ENCODE measurements around the gene ERP27.

The ERP27 gene

GRCh38 chr12:14942196-14942931 lies 4.0 kb upstream of the ERP27 start:
- H3K9me3 ChIP-seq (ENCODE audit: low read length): no peaks in the 10 kb centered on the region
- H3K27me3 ChIP-seq (ENCODE audit: insufficient read depth, low read length): no peaks in the 10 kb centered on the region
- H3K36me3 ChIP-seq (ENCODE audit: insufficient read depth, low read length): no peaks in the 10 kb centered on the region
- H3K4me3 ChIP-seq (ENCODE audit: low read length): no peak overlapping the region
- H3K4me1 ChIP-seq (ENCODE audit: insufficient read depth, low read length): peaks cover 7% of the 10 kb centered on the region
- H2AFZ ChIP-seq (ENCODE audit: low read depth, low read length): no peak overlapping the region

- Histone ChIP-seq H3K36me3 (ENCODE audit: insufficient read depth, low read length) (no peaks in the 10 kb centered on the region), H2AFZ (ENCODE audit: low read depth, low read length) (no peak overlapping the region), H3K9me3 (ENCODE audit: low read length) (no peaks in the 10 kb centered on the region), H3K4me1 (ENCODE audit: insufficient read depth, low read length) (peaks cover 6% of the 10 kb centered on the region), H3K27me3 (ENCODE audit: insufficient read depth, low read length) (no peaks in the 10 kb centered on the region), H3K4me3 (ENCODE audit: low read length) (no peak overlapping the region)
These were observed 3.0 kb upstream of the ERP27 start for GRCh38 chr12:14941369-14941768.

- Histone ChIP-seq H3K36me3 (ENCODE audit: insufficient read depth, low read length) (no peaks in the 10 kb centered on the region), H3K9me3 (ENCODE audit: low read length) (no peaks in the 10 kb centered on the region), H2AFZ (ENCODE audit: low read depth, low read length) (no peak overlapping the region), H3K27me3 (ENCODE audit: insufficient read depth, low read length) (no peaks in the 10 kb centered on the region), H3K4me3 (ENCODE audit: low read length) (no peak overlapping the region), H3K4me1 (ENCODE audit: insufficient read depth, low read length) (no peaks in the 10 kb centered on the region)
These were observed 648 bp downstream of the ERP27 start for GRCh38 chr12:14937689-14938088.

GRCh38 chr12:14937014-14937413 lies 1.3 kb downstream of the ERP27 start:
- no peaks in the 10 kb centered on the region for H3K36me3 ChIP-seq (ENCODE audit: insufficient read depth, low read length)
- H2AFZ ChIP-seq (ENCODE audit: low read depth, low read length): no peak overlapping the region
- H3K27me3 ChIP-seq (ENCODE audit: insufficient read depth, low read length): no peaks in the 10 kb centered on the region
- H3K9me3 ChIP-seq (ENCODE audit: low read length): no peaks in the 10 kb centered on the region
- no peaks in the 10 kb centered on the region for H3K4me1 ChIP-seq (ENCODE audit: insufficient read depth, low read length)
- no peak overlapping the region for H3K4me3 ChIP-seq (ENCODE audit: low read length)

GRCh38 chr12:14936224-14936861 lies 2.0 kb downstream of the ERP27 start:
- no peaks in the 10 kb centered on the region for H3K4me1 ChIP-seq (ENCODE audit: insufficient read depth, low read length)
- H3K27me3 ChIP-seq (ENCODE audit: insufficient read depth, low read length): no peaks in the 10 kb centered on the region
- H3K9me3 ChIP-seq (ENCODE audit: low read length): no peaks in the 10 kb centered on the region
- no peaks in the 10 kb centered on the region for H3K36me3 ChIP-seq (ENCODE audit: insufficient read depth, low read length)
- no peak overlapping the region for H3K4me3 ChIP-seq (ENCODE audit: low read length)
- no peak overlapping the region for H2AFZ ChIP-seq (ENCODE audit: low read depth, low read length)

GRCh38 chr12:14935031-14935430 lies 3.3 kb downstream of the ERP27 start:
- no peak overlapping the region for H2AFZ ChIP-seq (ENCODE audit: low read depth, low read length)
- no peaks in the 10 kb centered on the region for H3K36me3 ChIP-seq (ENCODE audit: insufficient read depth, low read length)
- no peaks in the 10 kb centered on the region for H3K4me1 ChIP-seq (ENCODE audit: insufficient read depth, low read length)
- H3K4me3 ChIP-seq (ENCODE audit: low read length): no peak overlapping the region
- no peaks in the 10 kb centered on the region for H3K9me3 ChIP-seq (ENCODE audit: low read length)
- no peaks in the 10 kb centered on the region for H3K27me3 ChIP-seq (ENCODE audit: insufficient read depth, low read length)

- Histone ChIP-seq H3K4me3 (ENCODE audit: low read length) (no peak overlapping the region), H3K4me1 (ENCODE audit: insufficient read depth, low read length) (no peaks in the 10 kb centered on the region), H3K9me3 (ENCODE audit: low read length) (no peaks in the 10 kb centered on the region), H2AFZ (ENCODE audit: low read depth, low read length) (no peak overlapping the region), H3K27me3 (ENCODE audit: insufficient read depth, low read length) (no peaks in the 10 kb centered on the region), H3K36me3 (ENCODE audit: insufficient read depth, low read length) (no peaks in the 10 kb centered on the region)
These were observed 3.8 kb downstream of the ERP27 start for GRCh38 chr12:14934511-14934910.

GRCh38 chr12:14931791-14932560 lies 6.4 kb downstream of the ERP27 start:
- H3K9me3 ChIP-seq (ENCODE audit: low read length): no peaks in the 10 kb centered on the region
- peaks cover 2% of the 10 kb centered on the region for H3K4me1 ChIP-seq (ENCODE audit: insufficient read depth, low read length)
- H3K4me3 ChIP-seq (ENCODE audit: low read length): no peak overlapping the region
- H2AFZ ChIP-seq (ENCODE audit: low read depth, low read length): no peak overlapping the region
- no peaks in the 10 kb centered on the region for H3K27me3 ChIP-seq (ENCODE audit: insufficient read depth, low read length)
- no peaks in the 10 kb centered on the region for H3K36me3 ChIP-seq (ENCODE audit: insufficient read depth, low read length)

- no peaks in the 10 kb centered on the region for H3K36me3 ChIP-seq (ENCODE audit: insufficient read depth, low read length)
- H2AFZ ChIP-seq (ENCODE audit: low read depth, low read length): no peak overlapping the region
- no peak overlapping the region for H3K4me3 ChIP-seq (ENCODE audit: low read length)
- H3K4me1 ChIP-seq (ENCODE audit: insufficient read depth, low read length): peaks cover 2% of the 10 kb centered on the region
- H3K27me3 ChIP-seq (ENCODE audit: insufficient read depth, low read length): no peaks in the 10 kb centered on the region
- H3K9me3 ChIP-seq (ENCODE audit: low read length): no peaks in the 10 kb centered on the region
These were observed 7.0 kb downstream of the ERP27 start for GRCh38 chr12:14931359-14931758.

- Histone ChIP-seq H2AFZ (ENCODE audit: low read depth, low read length) (no peak overlapping the region), H3K4me3 (ENCODE audit: low read length) (no peak overlapping the region), H3K36me3 (ENCODE audit: insufficient read depth, low read length) (no peaks in the 10 kb centered on the region), H3K27me3 (ENCODE audit: insufficient read depth, low read length) (no peaks in the 10 kb centered on the region), H3K4me1 (ENCODE audit: insufficient read depth, low read length) (peaks cover 2% of the 10 kb centered on the region), H3K9me3 (ENCODE audit: low read length) (no peaks in the 10 kb centered on the region)
These were observed 8.0 kb downstream of the ERP27 start for GRCh38 chr12:14930299-14930698.

- no peak overlapping the region for H3K4me3 ChIP-seq (ENCODE audit: low read length)
These were observed 9.4 kb downstream of the ERP27 start for GRCh38 chr12:14928931-14929330.

GRCh38 chr12:14927267-14927666 lies 11.1 kb downstream of the ERP27 start:
- Histone ChIP-seq H3K4me3 (ENCODE audit: low read length) (no peak overlapping the region), H3K27me3 (ENCODE audit: insufficient read depth, low read length) (no peaks in the 10 kb centered on the region), H2AFZ (ENCODE audit: low read depth, low read length) (no peak overlapping the region), H3K36me3 (ENCODE audit: insufficient read depth, low read length) (no peaks in the 10 kb centered on the region), H3K4me1 (ENCODE audit: insufficient read depth, low read length) (peaks cover 2% of the 10 kb centered on the region), H3K9me3 (ENCODE audit: low read length) (no peaks in the 10 kb centered on the region)

More at GRCh38 chr12:14928931-14929330, 9.4 kb downstream of the ERP27 start:
- no peak overlapping the region for H2AFZ ChIP-seq (ENCODE audit: low read depth, low read length)
- H3K27me3 ChIP-seq (ENCODE audit: insufficient read depth, low read length): no peaks in the 10 kb centered on the region
- H3K9me3 ChIP-seq (ENCODE audit: low read length): no peaks in the 10 kb centered on the region
- H3K36me3 ChIP-seq (ENCODE audit: insufficient read depth, low read length): no peaks in the 10 kb centered on the region
- peaks cover 2% of the 10 kb centered on the region for H3K4me1 ChIP-seq (ENCODE audit: insufficient read depth, low read length)

GRCh38 chr12:14924541-14924940 lies 13.8 kb downstream of the ERP27 start:
- peaks cover 2% of the 10 kb centered on the region for H3K4me1 ChIP-seq (ENCODE audit: insufficient read depth, low read length)
- no peak overlapping the region for H3K4me3 ChIP-seq (ENCODE audit: low read length)
- H3K9me3 ChIP-seq (ENCODE audit: low read length): no peaks in the 10 kb centered on the region
- H2AFZ ChIP-seq (ENCODE audit: low read depth, low read length): no peak overlapping the region
- H3K27me3 ChIP-seq (ENCODE audit: insufficient read depth, low read length): no peaks in the 10 kb centered on the region
- H3K36me3 ChIP-seq (ENCODE audit: insufficient read depth, low read length): no peaks in the 10 kb centered on the region

Measured in neuron (in vitro differentiated cells).